Choroid plexus epithelial cell (primary cell): Measurements from ENCODE around the gene SLCO3A1.

Experiments used
- DNase-seq: peaks from one replicate; pipeline ENCODE4 v3.0.0-alpha.2; 2010; ENCODE audit warnings: low read depth
- H3K4me3 ChIP-seq: 2 replicates; pipeline ENCODE4 v1.5.1; 2011; ENCODE audit warnings: low read depth, mild to moderate bottlenecking, control low read depth, low read length, moderate library complexity
- CTCF ChIP-seq: conservative IDR thresholded peaks from 2 replicates; pipeline ENCODE4 v1.5.1; 2011; ENCODE audit warnings: low read depth, mild to moderate bottlenecking, control low read depth, inconsistent platforms, low read length, moderate library complexity

SLCO3A1 gene

DNA sequence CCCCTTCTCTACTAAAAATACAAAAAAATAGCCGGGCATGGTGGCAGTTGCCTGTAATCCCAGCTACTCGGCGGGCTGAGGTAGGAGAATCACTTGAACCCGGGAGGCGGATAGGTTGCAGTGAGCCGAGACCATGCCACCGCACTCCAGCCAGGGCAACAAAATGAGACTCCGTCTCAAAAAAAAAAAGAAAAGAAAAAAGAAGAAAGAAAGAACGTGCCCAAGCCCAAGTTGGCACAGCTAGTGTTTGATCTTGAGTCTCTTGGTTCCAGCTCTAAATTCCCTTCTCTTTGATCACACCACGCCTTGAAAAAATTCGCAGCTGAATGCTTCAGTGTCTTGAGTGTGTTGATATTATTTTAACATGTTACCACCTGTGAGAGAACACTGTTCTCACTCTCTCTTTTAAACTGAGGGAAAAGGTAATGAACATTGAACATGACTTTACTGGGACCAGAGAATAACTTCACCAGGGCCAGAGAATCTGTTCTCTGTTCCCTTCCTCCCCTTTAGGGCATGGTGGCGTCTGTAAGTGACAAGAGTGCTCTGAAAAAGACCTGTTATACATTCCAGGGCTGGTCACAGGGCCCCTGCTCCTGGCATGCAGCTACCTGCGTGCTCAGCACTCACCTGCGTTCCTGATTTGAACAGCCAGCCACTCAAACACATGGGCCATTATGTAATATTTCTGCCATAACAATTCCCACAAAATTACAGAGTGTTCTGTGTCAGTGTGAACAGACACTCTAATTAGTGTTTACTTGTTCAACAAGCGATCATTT is 19.0 kb downstream of the SLCO3A1 start:
- H3K4me3 ChIP-seq = no peak overlapping the region
- TF ChIP-seq CTCF = no peak
- DNase-seq = no peak

DNA sequence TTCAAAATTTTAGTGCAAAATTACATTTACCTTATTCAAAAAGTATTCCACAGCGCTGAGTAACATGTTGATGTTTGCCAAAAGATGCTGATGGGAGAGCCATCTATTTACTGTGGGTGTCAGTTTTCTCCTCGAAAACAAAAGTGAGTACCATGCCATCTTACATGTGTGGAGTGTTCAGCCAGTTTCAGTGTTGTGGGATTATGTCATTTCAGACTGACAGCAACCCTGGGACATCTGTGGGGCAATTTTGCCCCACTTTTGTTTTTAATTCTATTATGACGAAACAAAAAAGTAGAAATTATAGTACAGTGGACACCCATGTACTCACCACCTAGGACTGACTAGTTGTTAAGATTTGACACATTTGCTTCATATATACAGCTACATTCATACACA is 19.6 kb downstream of the SLCO3A1 start:
- TF ChIP-seq CTCF = no peak
- DNase-seq = no peak
- H3K4me3 ChIP-seq = no peak overlapping the region

DNA sequence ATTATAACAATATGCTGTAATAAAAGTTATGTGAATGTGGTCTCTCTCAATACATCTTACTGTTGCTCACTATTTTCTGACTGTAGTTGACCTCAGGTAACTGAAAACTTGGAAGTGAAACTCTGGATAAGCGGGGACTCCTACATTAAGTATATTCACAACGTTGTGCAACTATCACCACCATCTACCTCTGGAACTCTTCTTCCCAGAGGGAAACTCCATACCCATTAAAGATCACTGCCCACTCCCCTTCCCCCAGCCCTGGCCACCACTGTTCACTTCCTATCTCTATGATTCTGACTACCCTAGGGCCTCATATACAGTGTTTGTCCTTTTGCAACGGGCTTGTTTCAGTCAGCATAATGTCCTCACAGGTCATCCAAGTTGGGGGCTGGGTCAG is 20.7 kb downstream of the SLCO3A1 start:
- no peak for TF ChIP-seq CTCF
- H3K4me3 ChIP-seq = no peak overlapping the region
- DNase-seq = no peak

- no peak for TF ChIP-seq CTCF
These were observed 21.6 kb downstream of the SLCO3A1 start for GRCh38 chr15:91874992-91875660.

GRCh38 chr15:91876187-91876586 is 22.7 kb downstream of the SLCO3A1 start:
- no peak for TF ChIP-seq CTCF
- DNase-seq = no peak
- no peak overlapping the region for H3K4me3 ChIP-seq

More at GRCh38 chr15:91874992-91875660, 21.6 kb downstream of the SLCO3A1 start:
- H3K4me3 ChIP-seq = no peak overlapping the region
- no peak for DNase-seq

GRCh38 chr15:91878319-91878870 is 24.9 kb downstream of the SLCO3A1 start:
- no peak overlapping the region for H3K4me3 ChIP-seq

More at GRCh38 chr15:91878319-91878870, 24.9 kb downstream of the SLCO3A1 start:
- no peak for TF ChIP-seq CTCF
- no peak for DNase-seq
